ENCODE measurements around the gene COQ8A.

DNA sequence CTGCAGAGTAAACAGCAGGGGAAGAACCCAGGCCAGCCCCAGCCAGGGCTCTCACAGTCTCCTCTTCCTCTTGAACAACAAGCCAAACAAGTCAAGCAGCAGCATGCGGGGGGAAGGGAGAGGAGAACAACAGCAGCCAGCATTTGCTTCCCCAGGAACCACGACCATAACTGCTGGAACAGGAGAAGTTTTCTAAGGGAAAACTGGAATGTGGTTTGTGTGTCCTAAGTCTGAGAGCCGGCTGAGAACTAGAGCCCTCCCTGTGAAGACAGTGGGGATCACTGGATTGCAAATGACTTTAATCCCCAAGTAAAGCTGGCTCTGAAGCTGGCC, 48.2 kb downstream of the COQ8A start:
- TF ChIP-seq, protein P1, sequence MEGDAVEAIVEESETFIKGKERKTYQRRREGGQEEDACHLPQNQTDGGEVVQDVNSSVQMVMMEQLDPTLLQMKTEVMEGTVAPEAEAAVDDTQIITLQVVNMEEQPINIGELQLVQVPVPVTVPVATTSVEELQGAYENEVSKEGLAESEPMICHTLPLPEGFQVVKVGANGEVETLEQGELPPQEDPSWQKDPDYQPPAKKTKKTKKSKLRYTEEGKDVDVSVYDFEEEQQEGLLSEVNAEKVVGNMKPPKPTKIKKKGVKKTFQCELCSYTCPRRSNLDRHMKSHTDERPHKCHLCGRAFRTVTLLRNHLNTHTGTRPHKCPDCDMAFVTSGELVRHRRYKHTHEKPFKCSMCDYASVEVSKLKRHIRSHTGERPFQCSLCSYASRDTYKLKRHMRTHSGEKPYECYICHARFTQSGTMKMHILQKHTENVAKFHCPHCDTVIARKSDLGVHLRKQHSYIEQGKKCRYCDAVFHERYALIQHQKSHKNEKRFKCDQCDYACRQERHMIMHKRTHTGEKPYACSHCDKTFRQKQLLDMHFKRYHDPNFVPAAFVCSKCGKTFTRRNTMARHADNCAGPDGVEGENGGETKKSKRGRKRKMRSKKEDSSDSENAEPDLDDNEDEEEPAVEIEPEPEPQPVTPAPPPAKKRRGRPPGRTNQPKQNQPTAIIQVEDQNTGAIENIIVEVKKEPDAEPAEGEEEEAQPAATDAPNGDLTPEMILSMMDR (IDR thresholded peaks at IDR 0.05; ENCODE audit: low read depth, low read length, poor library complexity, severe bottlenecking), result no peak
- TF ChIP-seq EZH2phosphoT487 (IDR thresholded peaks at IDR 0.05; ENCODE audit: borderline replicate concordance, low read length), result no peak

Data from DOHH2 (cell line).